ENCODE measurements around the gene MED13. TPM values are rescaled to one million over a fixed set of nuclear protein-coding genes. Genes with fewer than 3 reads are reported as not detected.
"Not testable (repeated sequence)": the region's sequence is repeated elsewhere in the genome, so short reads cannot be mapped to it uniquely, and the experiment has no call there.

The MED13 gene
- total RNA-seq, 1 experiment from 2014 or later, result 31.7 TPM

DNA sequence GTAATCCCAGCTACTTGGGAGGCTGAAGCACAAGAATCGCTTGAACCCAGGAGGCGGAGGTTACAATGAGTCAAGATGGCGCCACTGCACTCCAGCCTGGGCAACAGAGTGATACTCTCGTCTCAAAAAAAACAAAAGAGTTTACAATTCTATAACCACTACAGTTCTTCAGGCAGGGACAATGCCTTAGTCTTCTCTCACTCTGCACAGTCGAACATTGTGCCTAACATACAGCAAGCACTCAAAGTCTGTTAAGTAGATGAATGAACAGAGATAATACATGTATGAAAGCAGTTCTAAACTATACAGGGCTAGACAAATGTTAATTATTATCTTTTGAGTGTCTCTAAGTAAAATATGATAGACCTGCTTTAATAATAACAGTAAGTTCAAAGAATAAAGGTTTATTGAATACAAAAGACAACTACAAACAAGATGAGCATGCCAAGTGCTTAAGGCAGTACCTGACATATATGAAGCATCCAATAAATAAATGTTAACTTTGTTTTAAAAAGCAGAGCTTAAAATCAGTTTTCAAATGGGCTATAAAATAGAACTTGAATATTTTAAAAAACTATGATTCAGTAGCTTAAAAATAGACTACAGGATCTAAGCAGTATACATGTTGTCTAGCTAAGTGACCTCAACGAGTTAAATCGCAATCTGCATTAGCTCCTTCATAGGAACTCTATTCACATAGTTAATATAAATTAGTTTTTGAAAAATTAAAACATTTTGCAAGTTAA is 156.6 kb downstream of the MED13 start:
- DNase-seq (ENCODE audit: low read depth), result no peak

DNA sequence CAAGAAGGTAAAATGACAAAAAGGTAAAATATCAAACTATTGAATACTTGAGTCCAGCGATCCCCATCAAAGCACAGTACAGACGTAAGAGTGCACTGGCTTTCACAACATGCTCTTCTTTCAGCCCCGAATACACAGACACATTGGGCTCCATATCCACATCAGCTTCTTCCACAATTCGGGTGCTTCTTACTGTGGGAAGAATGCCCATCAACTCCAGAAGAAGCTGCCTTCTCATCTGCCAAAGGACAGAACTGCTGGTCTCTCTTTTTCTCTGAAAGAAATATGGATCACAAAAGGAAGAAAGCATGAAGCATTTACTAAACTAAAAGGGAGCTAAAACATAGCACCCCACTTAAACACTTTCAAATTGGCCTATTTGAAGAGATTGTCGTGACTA is 157.7 kb downstream of the MED13 start:
- DNase-seq (ENCODE audit: low read depth), result no peak

DNA sequence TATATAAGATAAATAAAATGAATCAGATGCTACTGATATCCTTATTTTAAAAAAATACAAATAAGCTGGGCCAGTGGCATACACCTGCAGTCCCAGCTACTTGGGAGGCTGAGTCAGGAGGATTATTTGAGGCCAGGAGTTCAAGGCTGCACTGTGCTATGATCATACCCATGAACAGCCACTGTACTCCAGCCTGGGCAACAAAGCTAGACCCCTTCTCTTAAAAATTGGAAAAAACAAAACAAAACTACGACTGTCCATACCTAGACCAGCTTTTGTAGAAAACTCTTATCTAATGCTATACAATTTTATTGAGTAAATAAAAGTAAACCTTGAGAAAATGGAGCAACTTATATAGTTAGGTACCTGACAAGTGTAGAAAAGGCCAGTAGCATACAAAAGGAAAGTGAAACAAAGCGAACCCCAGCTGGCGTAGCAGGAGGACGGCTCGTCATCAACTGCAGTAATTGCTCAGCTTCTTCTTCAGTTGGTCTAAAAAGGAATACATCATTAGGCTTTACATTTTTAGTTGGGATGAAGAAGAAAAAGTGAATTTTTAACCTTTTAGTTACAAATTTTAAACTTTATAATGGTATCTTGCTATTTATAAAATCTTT is 160.9 kb downstream of the MED13 start:
- no peak for DNase-seq (ENCODE audit: low read depth)

DNA sequence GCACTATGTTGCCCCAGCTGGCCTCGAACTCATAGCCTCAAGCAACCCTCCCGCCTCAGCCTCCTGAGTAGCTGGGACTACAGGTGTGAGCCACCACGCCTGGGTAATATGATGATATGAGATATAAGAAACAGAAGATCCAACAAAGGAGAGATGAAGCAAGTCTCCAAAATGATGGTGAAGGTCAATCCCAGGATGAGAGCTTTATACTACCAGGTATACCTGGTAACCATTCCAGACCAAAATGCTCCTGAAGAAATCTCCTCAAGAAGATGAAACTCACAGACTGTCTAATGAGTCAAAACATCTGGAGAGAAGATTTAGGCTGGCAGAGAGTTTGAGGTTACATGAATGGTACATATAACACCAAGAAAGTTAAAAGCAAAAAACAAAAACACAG is 161.8 kb downstream of the MED13 start:
- no peak for DNase-seq (ENCODE audit: low read depth)

DNA sequence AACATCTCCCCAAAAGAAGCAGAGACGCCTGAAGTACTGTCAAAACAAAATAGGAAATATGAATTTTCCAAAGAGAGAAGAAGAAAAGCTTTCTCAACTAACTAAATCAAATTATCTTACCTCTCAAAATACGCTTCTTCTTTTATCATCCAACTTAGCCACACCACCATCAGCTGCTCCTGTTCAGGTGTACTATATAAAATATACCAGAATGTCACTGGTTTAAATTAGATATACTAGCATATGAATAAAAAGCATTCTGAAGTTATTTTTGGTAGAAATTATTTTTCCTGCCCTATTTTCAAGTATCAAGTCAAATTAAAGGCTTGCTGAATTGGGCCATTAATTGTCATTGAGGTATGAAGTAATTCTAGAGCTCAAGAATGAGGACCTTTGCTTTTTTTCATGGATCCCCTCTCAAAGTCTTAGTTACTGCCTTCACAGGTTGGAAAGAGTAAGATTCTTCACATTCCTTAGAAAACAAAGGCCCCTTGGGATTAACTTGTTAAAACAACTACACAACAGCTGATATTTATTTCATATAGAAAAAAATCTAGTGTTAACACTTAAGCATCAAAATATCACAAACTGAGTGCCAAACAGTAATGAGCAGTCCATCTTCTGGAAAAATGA is 167.4 kb downstream of the MED13 start:
- no peak for DNase-seq (ENCODE audit: low read depth)

DNA sequence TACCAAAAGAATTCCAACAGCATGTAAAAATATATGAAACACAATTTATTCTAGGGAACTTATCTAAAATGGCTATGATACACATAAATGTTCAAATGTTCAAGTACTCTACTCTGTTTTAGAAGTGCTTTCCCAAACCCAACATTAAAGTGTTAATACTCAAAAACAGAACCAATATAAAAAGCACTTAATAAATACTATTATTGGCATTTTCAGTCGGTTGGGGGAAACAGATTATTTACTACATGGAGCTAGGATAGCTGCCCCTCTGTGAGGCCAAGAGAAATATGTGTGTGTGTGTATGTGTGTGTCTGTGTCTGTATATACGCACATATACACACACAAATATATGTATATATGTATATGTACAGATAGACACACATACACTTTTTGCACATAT is 169.7 kb downstream of the MED13 start:
- no peak for DNase-seq (ENCODE audit: low read depth)

DNA sequence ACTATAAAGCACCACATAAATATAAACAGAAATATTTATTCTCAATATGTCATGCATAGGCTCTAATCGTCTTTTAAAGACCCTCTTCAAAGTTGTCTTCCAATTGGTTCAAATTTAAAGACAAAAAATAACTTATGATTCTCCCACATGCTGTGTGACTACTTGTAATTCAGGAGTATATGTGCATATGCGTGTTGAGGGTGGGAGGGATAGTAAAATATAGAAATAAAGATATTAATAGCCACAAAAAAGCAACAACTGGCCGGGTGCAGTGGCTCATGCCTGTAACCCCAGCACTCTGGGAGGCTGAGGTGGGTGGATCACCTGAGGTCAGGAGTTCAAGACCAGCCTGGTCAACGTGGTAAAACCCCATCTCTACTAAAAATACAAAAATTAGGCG is 170.8 kb downstream of the MED13 start:
- not testable (repeated sequence) for DNase-seq (ENCODE audit: low read depth)

Other genes starting within 250 kb of the MED13 start
- gene BRIP1, start 201.8 kb downstream of the MED13 start, total RNA-seq (2014; rRNA removed; shearing (Covaris generic)), result 13.2 and 20.8 TPM in 2 replicates
- gene INTS2, start 137.3 kb downstream of the MED13 start, total RNA-seq (2014; rRNA removed; shearing (Covaris generic)), result 9.4 and 11.7 TPM in 2 replicates

Measured in M059J (cell line).